Body of pancreas (tissue), 4 donors: ENCODE measurements around the gene DTX4. TPM values are rescaled to one million over a fixed set of nuclear protein-coding genes. Genes with fewer than 3 reads are reported as not detected.

Experiments
- ATAC-seq: fragments of 150-250 bp; one replicate; pipeline ENCODE4 v1.9.1; 2016
- DNase-seq, 4 donors: peaks; one replicate each; pipeline ENCODE4 v3.0.0-alpha.2; 2019
- H3K27ac ChIP-seq, 4 donors: fragments of 200-600 bp; sonication (generic); 1 replicate in 3 of 4; 2 replicates in 1 of 4; pipeline versions ENCODE4 v1.5.1 to v1.6.1; 2016 to 2019; ENCODE audit warnings: mild to moderate bottlenecking in 1 of 4, mixed read lengths in 1 of 4, moderate library complexity in 1 of 4
- H3K27me3 ChIP-seq, 2 donors: fragments of 200-600 bp; sonication (generic); one replicate each; pipeline ENCODE4 v1.6.0; 2016; ENCODE audit warnings: mild to moderate bottlenecking in 1 of 2
- H3K36me3 ChIP-seq, 2 donors: fragments of 200-600 bp; sonication (generic); replicated peaks in 1 of 2; 2 replicates each; pipeline ENCODE4 v1.5.1; 2016; ENCODE audit warnings: low read depth in 2 of 2; ENCODE audit not compliant: insufficient read depth in 1 of 2
- H3K4me1 ChIP-seq: fragments of 200-600 bp; sonication (generic); one replicate; pipeline ENCODE4 v1.6.0; 2016
- H3K4me3 ChIP-seq, 2 donors: fragments of 200-600 bp; sonication (generic); 1 replicate in 1 of 2; 2 replicates in 1 of 2; pipeline ENCODE4 v1.5.1; 2016 to 2019
- H3K9me3 ChIP-seq, 3 donors: fragments of 200-600 bp; sonication (generic); 1 replicate in 2 of 3; 2 replicates in 1 of 3; pipeline ENCODE4 v1.5.1; 2016
- CTCF ChIP-seq, 7 experiments: fragments of 450-650 bp in 4 of 7; fragments of 200-600 bp in 3 of 7; sonication (generic) in 3 of 7; IDR thresholded peaks; one replicate each; pipeline ENCODE4 v1.5.1; 2016 to 2019; ENCODE audit warnings: antibody characterized with exemption in 7 of 7
- POLR2A ChIP-seq, 3 donors: fragments of 450-650 bp; IDR thresholded peaks; one replicate each; pipeline ENCODE4 v1.6.1; 2016; ENCODE audit warnings: antibody characterized with exemption in 3 of 3, mild to moderate bottlenecking in 2 of 3
- WGBS, 2 donors: methylation state at CpG; one replicate each; pipeline ENCODE4 v1.1.5; 2017; 5-methylcytosine and 5-hydroxymethylcytosine counted together
- intact Hi-C: fragments of 100-400 bp; cut with DNase I; formaldehyde crosslinking; loops from one replicate; pipeline ENCODE4 v1.15.1; 2023
- total RNA-seq, 2 donors: library from RNA; depleted of rRNA; stranded (reverse); fragments of >200 nt; gene quantifications; one replicate each; pipeline ENCODE4 v1.1.0, GENCODE V29; 2016

The DTX4 gene
- total RNA-seq, 2 donors from 2014 or later, result 9.6 to 10.4 TPM

GRCh38 chr11:59205648-59206047, 33.7 kb downstream of the DTX4 start:
- Histone ChIP-seq H3K27ac (no peak overlapping the region), H3K27me3 (no peaks in the 10 kb centered on the region), H3K4me1 (peaks cover 12% of the 10 kb centered on the region), H3K36me3 (no peaks in the 10 kb centered on the region), H3K9me3 (no peaks in the 10 kb centered on the region), H3K4me3 (no peak overlapping the region)
- DNase-seq (no peak), ATAC-seq (no peak)
- WGBS, 2 donors, result 71 to 88% methylated on average over 4 to 7 of the region's 7 CpGs
- TF ChIP-seq CTCF (IDR thresholded peaks at IDR 0.05) (no peak), POLR2A (IDR thresholded peaks at IDR 0.05) (no peak)
- intact Hi-C loops, result loop anchor here (5.0 kb wide), 1 partner anchor 38 kb away; no protein-coding TSS in a partner anchor

GRCh38 chr11:59206635-59207034, 34.7 kb downstream of the DTX4 start:
- intact Hi-C loops, result loop anchor here (5.0 kb wide), 1 partner anchor 39 kb away; no protein-coding TSS in a partner anchor
- Histone ChIP-seq H3K27me3 (no peaks in the 10 kb centered on the region), H3K4me3 (no peak overlapping the region), H3K4me1 (peaks cover 12% of the 10 kb centered on the region), H3K36me3 (no peaks in the 10 kb centered on the region), H3K9me3 (no peaks in the 10 kb centered on the region), H3K27ac (no peak overlapping the region)
- peak; percentile 52 to 60 (median 56) for DNase-seq
- TF ChIP-seq POLR2A (IDR thresholded peaks at IDR 0.05), result no peak
- peak in 6 of 7 experiments; percentile 34 to 57 (median 44) for TF ChIP-seq CTCF (IDR thresholded peaks at IDR 0.05)
- WGBS, 2 donors, result 36 to 49% methylated on average over 4 of the region's 4 CpGs
- ATAC-seq, result no peak

- Histone ChIP-seq H3K4me3 (no peak overlapping the region), H3K36me3 (no peaks in the 10 kb centered on the region), H3K27me3 (no peaks in the 10 kb centered on the region), H3K27ac (no peak overlapping the region), H3K4me1 (peaks cover 12% of the 10 kb centered on the region), H3K9me3 (no peaks in the 10 kb centered on the region)
- peak; percentile 43 to 64 (median 58) for DNase-seq
- intact Hi-C loops, result loop anchor here (5.0 kb wide), 1 partner anchor 41 kb away; no protein-coding TSS in a partner anchor
- peak; percentile 70 for ATAC-seq
- TF ChIP-seq POLR2A (IDR thresholded peaks at IDR 0.05) (no peak), CTCF (IDR thresholded peaks at IDR 0.05) (peak; percentile 56 to 84 (median 72))
- 1 to 5% methylated on average over 5 of the region's 5 CpGs for WGBS, 2 donors
These were observed 36.1 kb downstream of the DTX4 start for GRCh38 chr11:59207988-59208451.

- intact Hi-C loops, result loop anchor here (5.0 kb wide), 1 partner anchor 42 kb away; no protein-coding TSS in a partner anchor
These were observed 37.0 kb downstream of the DTX4 start for GRCh38 chr11:59208956-59209355.

More at GRCh38 chr11:59208956-59209355, 37.0 kb downstream of the DTX4 start:
- H3K9me3 ChIP-seq, result no peaks in the 10 kb centered on the region
- H3K36me3 ChIP-seq, result no peaks in the 10 kb centered on the region
- H3K4me3 ChIP-seq, result no peak overlapping the region
- no peak for DNase-seq
- H3K27ac ChIP-seq, result no peak overlapping the region
- H3K4me1 ChIP-seq, result peaks cover 12% of the 10 kb centered on the region
- H3K27me3 ChIP-seq, result no peaks in the 10 kb centered on the region
- no peak for TF ChIP-seq CTCF (IDR thresholded peaks at IDR 0.05)
- WGBS, 2 donors, result 56 to 78% methylated on average over 2 of the region's 2 CpGs
- no peak for ATAC-seq
